GM19238 (cell line): Measurements from ENCODE around the gene PRR15L.
"Not testable (repeated sequence)": the region's sequence is repeated elsewhere in the genome, so short reads cannot be mapped to it uniquely, and the experiment has no call there.

Experiments used
- DNase-seq: peaks from one replicate; pipeline ENCODE4 v3.0.0; 2011; ENCODE audit warnings: low spot score; ENCODE audit not compliant: insufficient read length

The PRR15L gene

GRCh38 chr17:47957591-47958490, at the start of gene PRR15L:
Gene PRR15L (minus strand): TSS chr17:47957883. CDS start chr17:47953234, 4,649 bp downstream.
- no peak for DNase-seq

- no peak for DNase-seq
These were observed 49.4 kb upstream of the PRR15L start for GRCh38 chr17:48006936-48007709.

- DNase-seq: no peak
These were observed 47.3 kb upstream of the PRR15L start for GRCh38 chr17:48004983-48005382.

GRCh38 chr17:48003417-48004151, 45.9 kb upstream of the PRR15L start:
- DNase-seq: no peak

GRCh38 chr17:48002916-48003416, 45.3 kb upstream of the PRR15L start:
- no peak for DNase-seq

GRCh38 chr17:48002266-48002915, 44.7 kb upstream of the PRR15L start:
- DNase-seq: no peak

GRCh38 chr17:48001657-48002056, 44.0 kb upstream of the PRR15L start:
- not testable (repeated sequence) for DNase-seq

GRCh38 chr17:48001197-48001596, 43.5 kb upstream of the PRR15L start:
- no peak for DNase-seq

GRCh38 chr17:47999582-47999981, 41.9 kb upstream of the PRR15L start:
- DNase-seq: no peak

GRCh38 chr17:47998044-47998443, 40.4 kb upstream of the PRR15L start:
- no peak for DNase-seq

- DNase-seq: no peak
These were observed 39.9 kb upstream of the PRR15L start for GRCh38 chr17:47997586-47997985.

GRCh38 chr17:47996201-47996600, 38.5 kb upstream of the PRR15L start:
- no peak for DNase-seq

- DNase-seq: no peak
These were observed 37.7 kb upstream of the PRR15L start for GRCh38 chr17:47995241-47995935.

- no peak for DNase-seq
These were observed 37.0 kb upstream of the PRR15L start for GRCh38 chr17:47994724-47995123.

GRCh38 chr17:47993964-47994363, 36.3 kb upstream of the PRR15L start:
- DNase-seq: no peak

GRCh38 chr17:47993031-47993564, 35.4 kb upstream of the PRR15L start:
- no peak for DNase-seq

GRCh38 chr17:47992216-47992615, 34.5 kb upstream of the PRR15L start:
- DNase-seq: no peak

- DNase-seq: no peak
These were observed 33.5 kb upstream of the PRR15L start for GRCh38 chr17:47990962-47991731.

GRCh38 chr17:47989700-47990099, 32.0 kb upstream of the PRR15L start:
- DNase-seq: peak; percentile 33
